ENCODE measurements around the gene ERICH6. TPM values are rescaled to one million over a fixed set of nuclear protein-coding genes. Genes with fewer than 3 reads are reported as not detected.

Gene ERICH6
- total RNA-seq (2014; rRNA removed; shearing (Covaris generic); ENCODE audit: low replicate concordance): 0.66 TPM in 1 of 2 replicates, not detected in the other

DNA sequence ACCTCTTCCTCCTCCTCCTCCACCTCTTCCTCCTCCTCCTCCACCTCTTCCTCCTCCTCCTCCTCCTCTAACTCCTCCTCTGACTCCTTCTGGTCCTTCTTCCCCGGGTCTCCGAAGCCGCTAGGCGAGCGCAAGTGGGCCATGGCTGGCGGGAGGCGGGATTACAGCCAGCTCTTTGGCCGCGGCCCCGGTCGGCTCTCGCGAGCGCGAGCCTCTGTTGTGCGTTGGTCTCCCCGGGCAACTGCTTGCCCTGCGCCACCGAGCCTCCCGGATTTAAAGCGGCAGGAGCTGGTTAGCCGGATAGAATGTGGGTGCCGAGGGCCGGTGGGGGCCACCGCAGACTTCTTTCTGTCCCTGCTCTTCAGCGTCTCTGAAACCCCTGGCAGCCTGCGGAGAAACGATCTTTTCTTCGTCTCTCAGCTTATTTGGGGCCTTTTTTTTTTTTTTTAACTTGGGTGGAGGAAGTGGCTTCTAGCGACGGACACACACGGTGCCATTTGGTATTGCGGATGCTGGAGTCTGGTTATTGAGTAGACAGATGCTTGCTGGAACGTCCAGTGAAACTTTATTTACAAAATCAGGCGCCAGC is at the start of gene ERICH6:
Gene ERICH6 (minus strand): TSS at position 165 of the 589 bp plus-strand sequence. CDS start 22 bp downstream, at position 143.
- Histone ChIP-seq H3K27me3 (no peaks in the 10 kb centered on the region), H3K36me3 (no peaks in the 10 kb centered on the region), H3K9me3 (peaks cover 4% of the 10 kb centered on the region; the same call in 1 of the 2 replicates), H3K4me3 (peak within 1 kb of the TSS; percentile 55)
- DNase-seq: peak; percentile 96

- H3K27me3 ChIP-seq: no peaks in the 10 kb centered on the region
- H3K9me3 ChIP-seq: no peaks in the 10 kb centered on the region
- H3K36me3 ChIP-seq: peaks cover 29% of the 10 kb centered on the region
- H3K4me3 ChIP-seq: no peak overlapping the region
- DNase-seq: no peak
Observed at GRCh38 chr3:150751781-150752263, 48.1 kb upstream of the ERICH6 start.

DNA sequence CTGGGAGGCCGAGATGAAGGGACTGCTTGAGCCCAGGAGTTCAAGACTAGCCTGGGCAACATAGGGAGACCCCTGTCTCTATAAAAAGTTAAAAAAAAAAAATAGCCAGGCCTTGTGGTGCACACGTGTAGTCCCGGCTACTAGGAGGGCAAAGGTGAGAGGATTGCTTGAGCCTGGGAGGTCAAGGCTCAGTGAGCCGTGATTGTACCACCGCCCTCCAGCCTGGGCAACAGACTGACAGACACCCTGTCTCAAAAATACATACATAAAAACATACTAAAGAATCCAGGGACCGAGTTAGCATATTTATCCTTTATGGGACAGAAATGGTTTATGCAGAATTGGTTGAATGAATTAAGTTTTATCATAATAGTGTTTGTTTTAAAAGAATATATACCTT is 45.5 kb upstream of the ERICH6 start:
- H3K4me3 ChIP-seq: no peak overlapping the region
- H3K9me3 ChIP-seq: no peaks in the 10 kb centered on the region
- DNase-seq: no peak
- H3K27me3 ChIP-seq: no peaks in the 10 kb centered on the region
- H3K36me3 ChIP-seq: peaks cover 17% of the 10 kb centered on the region

DNA sequence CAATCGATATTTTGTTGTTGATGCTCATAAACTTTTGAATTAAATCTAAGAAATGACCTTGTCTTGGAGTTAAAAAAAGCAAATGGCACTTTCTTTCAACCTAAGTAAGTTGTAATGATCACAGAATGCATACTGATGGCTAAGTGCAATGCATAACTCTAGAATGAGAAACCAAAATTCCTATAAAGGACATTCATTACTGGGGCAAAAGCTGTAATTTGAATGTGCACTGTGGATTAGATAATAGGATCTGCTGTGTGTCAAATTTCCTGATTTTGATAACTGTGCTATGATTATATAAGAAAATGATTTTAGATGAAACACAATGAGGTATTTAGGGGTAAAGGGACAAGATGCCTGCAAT is 44.9 kb upstream of the ERICH6 start:
- Histone ChIP-seq H3K9me3 (no peaks in the 10 kb centered on the region), H3K4me3 (no peak overlapping the region), H3K36me3 (peaks cover 17% of the 10 kb centered on the region), H3K27me3 (no peaks in the 10 kb centered on the region)
- DNase-seq: no peak

DNA sequence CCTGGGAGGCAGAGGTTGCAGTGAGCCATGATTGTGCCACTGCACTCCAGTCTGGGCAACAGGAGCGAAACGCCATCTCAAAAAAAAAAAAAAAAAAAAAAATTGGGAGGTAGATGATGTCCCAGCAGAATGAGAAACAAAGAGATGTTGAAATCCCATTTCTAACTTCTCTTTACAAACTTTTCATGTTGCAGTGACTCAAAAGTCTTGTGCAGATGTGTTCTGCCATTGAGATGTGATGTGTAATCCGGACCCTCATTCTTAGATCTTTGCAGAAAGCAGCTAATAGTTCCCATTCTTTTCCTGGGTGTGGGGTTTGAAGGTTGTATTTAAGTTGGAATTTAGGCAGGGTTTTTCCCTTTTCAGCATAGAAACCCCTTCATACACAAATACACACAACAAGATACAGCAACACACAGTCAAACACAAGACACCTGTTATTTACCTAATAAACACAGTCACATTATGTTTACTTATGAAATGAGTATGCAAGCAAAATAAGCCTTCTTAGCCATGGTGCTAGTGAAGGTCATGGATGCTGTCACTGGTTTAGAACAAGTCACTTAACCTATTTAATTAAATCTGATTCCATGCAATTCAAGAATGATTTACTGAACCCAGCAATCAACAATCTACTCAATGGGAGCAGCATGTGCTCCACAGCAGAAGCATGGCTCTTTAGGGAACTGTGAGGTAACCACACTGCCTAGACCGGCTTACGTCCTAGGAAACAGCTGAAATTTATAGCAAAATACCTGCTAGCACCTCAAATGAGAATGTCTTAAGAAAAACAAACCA is 44.4 kb upstream of the ERICH6 start:
- no peaks in the 10 kb centered on the region for H3K9me3 ChIP-seq
- H3K36me3 ChIP-seq: peaks cover 17% of the 10 kb centered on the region
- H3K27me3 ChIP-seq: no peaks in the 10 kb centered on the region
- no peak overlapping the region for H3K4me3 ChIP-seq
- DNase-seq: no peak

DNA sequence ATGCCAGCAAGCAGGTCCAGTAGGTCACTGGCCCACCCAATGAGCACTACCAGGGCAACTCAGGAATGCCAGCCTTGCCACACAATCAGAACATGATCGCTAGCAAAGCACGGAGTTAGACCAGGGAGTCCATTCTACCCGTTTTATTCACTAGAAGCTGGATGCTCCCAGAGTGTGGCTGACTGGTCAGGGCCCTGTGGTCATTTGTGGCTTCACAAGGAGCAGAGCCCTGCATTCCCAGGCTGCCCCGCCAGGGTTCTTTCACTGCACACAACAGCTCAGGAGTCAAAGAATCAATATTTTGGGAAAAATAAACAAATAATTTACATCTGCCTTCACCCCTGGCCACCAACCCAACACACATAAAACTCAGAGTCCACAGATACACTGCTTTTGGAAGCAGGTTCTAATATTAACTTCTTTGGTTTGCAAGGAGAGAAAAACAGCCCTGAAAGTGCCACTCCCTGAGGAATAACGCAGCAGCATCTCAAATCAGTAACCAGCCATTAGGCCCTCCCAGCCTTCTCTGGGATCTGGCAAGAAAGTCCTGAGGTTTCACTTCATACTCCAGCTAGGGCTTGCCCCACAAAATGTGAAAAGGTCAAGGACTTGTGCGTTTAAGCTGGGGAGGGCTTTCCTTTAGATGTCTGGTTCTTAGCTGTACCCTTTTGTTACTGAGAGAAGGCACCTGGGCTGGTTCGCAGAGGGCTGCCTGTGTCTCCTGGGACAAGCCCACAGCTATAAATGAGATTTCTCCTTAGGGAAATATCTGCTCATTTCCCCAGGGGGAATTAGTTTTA is 43.3 kb upstream of the ERICH6 start:
- Histone ChIP-seq H3K4me3 (no peak overlapping the region), H3K36me3 (peaks cover 23% of the 10 kb centered on the region), H3K9me3 (no peaks in the 10 kb centered on the region), H3K27me3 (no peaks in the 10 kb centered on the region)
- no peak for DNase-seq

- no peak overlapping the region for H3K4me3 ChIP-seq
- no peak for DNase-seq
- H3K9me3 ChIP-seq: no peaks in the 10 kb centered on the region
- H3K36me3 ChIP-seq: peaks cover 31% of the 10 kb centered on the region
- H3K27me3 ChIP-seq: no peaks in the 10 kb centered on the region
Observed at GRCh38 chr3:150745832-150746231, 42.1 kb upstream of the ERICH6 start.

DNA sequence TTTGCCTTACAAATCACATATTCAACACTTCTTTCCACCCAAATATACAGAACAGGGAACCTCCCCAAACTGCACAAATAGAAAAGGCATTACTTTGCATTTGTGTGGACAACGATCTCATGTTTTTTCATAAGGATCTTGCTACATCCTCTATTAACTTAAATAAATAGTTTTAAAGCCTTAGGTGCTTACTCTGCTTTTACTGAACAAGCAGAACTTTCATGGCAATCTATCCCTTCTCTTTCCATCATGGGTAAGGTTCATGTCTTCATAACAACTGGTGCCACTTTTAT is 41.1 kb upstream of the ERICH6 start:
- no peaks in the 10 kb centered on the region for H3K27me3 ChIP-seq
- H3K4me3 ChIP-seq: no peak overlapping the region
- peaks cover 26% of the 10 kb centered on the region for H3K36me3 ChIP-seq
- no peak for DNase-seq
- H3K9me3 ChIP-seq: no peaks in the 10 kb centered on the region

- Histone ChIP-seq H3K9me3 (no peaks in the 10 kb centered on the region), H3K27me3 (no peaks in the 10 kb centered on the region), H3K4me3 (no peak overlapping the region), H3K36me3 (peaks cover 20% of the 10 kb centered on the region)
- no peak for DNase-seq
Observed at GRCh38 chr3:150744041-150744918, 40.6 kb upstream of the ERICH6 start.

- H3K36me3 ChIP-seq: peaks cover 20% of the 10 kb centered on the region
- no peaks in the 10 kb centered on the region for H3K27me3 ChIP-seq
- no peak for DNase-seq
- no peak overlapping the region for H3K4me3 ChIP-seq
- H3K9me3 ChIP-seq: no peaks in the 10 kb centered on the region
Observed at GRCh38 chr3:150743508-150743907, 39.8 kb upstream of the ERICH6 start.

DNA sequence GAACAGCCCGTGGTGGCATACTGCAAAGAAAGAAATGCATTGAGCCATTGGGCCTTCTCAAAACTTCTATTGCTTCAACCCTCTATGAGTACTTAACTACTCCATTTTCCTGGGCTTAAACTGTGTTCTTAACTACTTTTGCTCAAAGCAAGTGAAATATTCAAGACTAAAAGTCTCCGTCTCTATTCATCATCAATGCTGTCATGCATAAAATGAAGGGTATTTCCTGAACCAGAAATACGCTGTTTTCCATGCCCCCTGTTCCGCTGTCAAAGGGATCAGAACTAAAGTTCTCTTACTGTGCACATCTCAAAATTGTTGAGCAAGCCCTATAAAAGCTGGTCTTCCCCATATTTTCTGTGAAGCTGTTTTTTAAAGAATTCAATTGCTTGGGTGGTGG is 39.0 kb upstream of the ERICH6 start:
- Histone ChIP-seq H3K4me3 (no peak overlapping the region), H3K9me3 (no peaks in the 10 kb centered on the region), H3K36me3 (peaks cover 20% of the 10 kb centered on the region), H3K27me3 (no peaks in the 10 kb centered on the region)
- DNase-seq: no peak

- no peak overlapping the region for H3K4me3 ChIP-seq
- DNase-seq: no peak
- H3K9me3 ChIP-seq: no peaks in the 10 kb centered on the region
- H3K36me3 ChIP-seq: peaks cover 20% of the 10 kb centered on the region
- H3K27me3 ChIP-seq: no peaks in the 10 kb centered on the region
Observed at GRCh38 chr3:150742141-150742523, 38.4 kb upstream of the ERICH6 start.

DNA sequence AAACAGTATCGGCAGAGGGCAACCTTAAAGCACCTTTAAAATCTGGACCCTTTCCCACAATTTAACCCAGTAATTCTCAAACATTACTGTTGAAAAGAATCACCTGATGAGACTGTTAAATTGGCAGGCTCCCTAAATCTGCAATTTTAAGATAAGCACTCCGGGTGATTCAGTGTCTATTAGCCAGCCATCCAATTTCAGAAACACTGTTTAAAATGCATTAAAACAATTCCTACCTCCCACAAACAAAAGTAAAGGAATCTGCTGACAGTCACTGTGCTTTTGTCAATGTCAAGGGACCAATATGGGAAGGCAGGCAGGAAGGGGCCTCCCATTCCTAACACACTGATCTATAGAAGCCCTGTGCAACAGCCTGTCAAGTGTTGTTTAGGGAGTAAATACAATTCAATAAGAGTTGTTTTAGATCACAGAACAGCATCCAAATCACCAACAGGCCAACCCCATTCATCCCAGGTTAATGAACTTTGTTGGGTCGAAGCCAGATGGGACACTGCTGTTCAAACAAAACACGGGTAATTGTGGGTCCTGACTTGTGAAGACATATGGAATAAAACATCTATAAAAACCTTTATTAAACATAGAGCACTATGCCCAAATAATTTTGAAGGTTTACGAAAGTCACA is 37.9 kb upstream of the ERICH6 start:
- H3K36me3 ChIP-seq: peaks cover 20% of the 10 kb centered on the region
- no peaks in the 10 kb centered on the region for H3K27me3 ChIP-seq
- no peak for DNase-seq
- no peak overlapping the region for H3K4me3 ChIP-seq
- no peaks in the 10 kb centered on the region for H3K9me3 ChIP-seq

DNA sequence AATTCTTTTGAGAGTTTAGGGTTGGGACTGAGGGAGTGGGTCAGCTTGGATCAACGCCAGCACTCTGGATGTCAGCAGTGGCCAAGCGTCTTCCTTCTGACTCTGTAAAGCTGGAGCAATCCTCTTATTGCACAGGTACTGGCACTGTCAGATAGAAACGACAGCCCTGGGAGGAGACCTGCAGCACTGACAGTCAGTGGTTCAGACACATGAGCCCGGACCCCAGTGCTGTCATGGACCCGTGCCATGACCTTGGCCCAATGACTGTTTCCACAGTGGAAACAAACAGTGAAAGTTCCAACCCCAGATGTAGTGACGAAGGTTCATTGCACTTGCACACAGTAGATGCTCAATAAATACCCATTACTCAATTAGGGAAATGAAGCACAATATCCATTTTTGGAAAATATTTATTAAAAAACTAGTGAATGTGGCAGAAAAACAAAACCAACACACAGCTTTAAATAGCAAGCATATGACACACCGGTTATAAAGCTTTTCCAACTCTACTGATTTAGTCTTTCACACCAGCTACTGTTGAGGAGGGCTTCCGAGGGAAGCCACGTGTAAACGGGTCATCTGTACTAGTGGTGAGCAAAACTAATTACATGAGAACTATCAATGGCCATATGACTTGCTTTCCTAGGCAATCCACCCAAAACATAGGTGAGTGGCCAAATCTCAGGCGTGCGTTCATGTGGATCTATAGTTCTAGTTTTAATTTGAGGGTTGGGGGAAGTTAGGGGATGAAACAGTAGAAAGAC is 37.2 kb upstream of the ERICH6 start:
- no peak overlapping the region for H3K4me3 ChIP-seq
- no peaks in the 10 kb centered on the region for H3K9me3 ChIP-seq

DNA sequence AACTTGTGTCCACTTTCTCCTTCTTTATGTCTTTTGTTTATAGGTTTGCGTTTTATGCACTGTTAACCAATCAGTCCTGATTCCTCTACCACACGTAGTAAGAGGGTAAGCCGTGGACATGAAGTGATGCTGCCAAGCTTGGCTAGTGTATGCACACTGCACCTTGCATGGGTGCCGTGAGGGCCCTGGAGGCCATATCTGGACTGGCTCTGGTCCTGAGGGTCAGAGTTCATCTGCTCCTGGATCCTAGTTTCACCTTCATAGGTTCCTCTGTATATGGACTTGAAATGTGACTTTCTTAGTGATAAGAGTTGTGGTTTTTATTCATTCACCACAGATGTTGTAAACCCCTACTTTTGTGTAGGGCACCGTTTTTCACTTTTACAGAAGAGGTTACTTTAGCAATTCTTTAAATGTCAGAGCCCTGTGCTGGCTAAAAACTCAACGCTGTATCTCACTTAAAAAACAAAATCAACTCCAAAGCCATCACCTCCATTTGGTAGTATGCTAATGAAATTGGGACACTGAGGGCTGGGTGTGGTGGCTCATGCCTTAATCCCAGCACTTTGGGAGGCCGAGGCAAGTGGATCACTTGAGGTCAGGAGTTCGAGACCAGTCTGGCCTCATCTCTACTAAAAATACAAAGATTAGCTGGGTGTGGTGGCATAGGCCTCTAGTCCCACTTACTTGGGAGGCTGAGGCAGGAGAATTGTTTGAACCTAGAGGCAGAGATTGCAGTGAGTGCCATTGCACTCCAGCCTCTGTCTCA is 36.3 kb upstream of the ERICH6 start:
- Histone ChIP-seq H3K4me3 (no peak overlapping the region), H3K27me3 (no peaks in the 10 kb centered on the region), H3K9me3 (no peaks in the 10 kb centered on the region), H3K36me3 (peaks cover 20% of the 10 kb centered on the region)
- DNase-seq: no peak

More for the DNA sequence above, 37.2 kb upstream of the ERICH6 start:
- H3K36me3 ChIP-seq: peaks cover 20% of the 10 kb centered on the region
- no peak for DNase-seq
- no peaks in the 10 kb centered on the region for H3K27me3 ChIP-seq
